GM19468 (cell line): ENCODE measurements around the gene TDP2.

Experiments
- ATAC-seq: cut with Tn5 transposase; IDR thresholded peaks from one replicate; pipeline ENCODE4 v1.9.1; 2021; ENCODE audit warnings: mild to moderate bottlenecking, moderate library complexity, moderate number of reproducible peaks; ENCODE audit not compliant: unreplicated experiment; ENCODE audit errors: extremely low read depth

Gene TDP2

GRCh38 chr6:24607310-24608105 is 59.2 kb downstream of the TDP2 start:
- no peak for ATAC-seq

GRCh38 chr6:24606200-24606930 is 60.3 kb downstream of the TDP2 start:
- no peak for ATAC-seq

- ATAC-seq: no peak
Measured at GRCh38 chr6:24603241-24603640, 63.5 kb downstream of the TDP2 start.

- no peak for ATAC-seq
Measured at GRCh38 chr6:24600903-24601302, 65.8 kb downstream of the TDP2 start.
